GM18873 (cell line): ENCODE results near the gene SSR4.

Source experiments
- ATAC-seq: cut with Tn5 transposase; IDR thresholded peaks from one replicate; pipeline ENCODE4 v1.9.1; 2021; ENCODE audit warnings: mild to moderate bottlenecking, moderate library complexity, moderate number of reproducible peaks; ENCODE audit not compliant: unreplicated experiment, low FRiP score

The SSR4 gene

GRCh38 chrX:153828308-153828707 lies 33.8 kb downstream of the SSR4 start:
- no peak for ATAC-seq

- ATAC-seq = no peak
Measured at GRCh38 chrX:153828723-153829548, 34.5 kb downstream of the SSR4 start.

GRCh38 chrX:153829549-153829798 lies 35.0 kb downstream of the SSR4 start:
- ATAC-seq = no peak

GRCh38 chrX:153829799-153830639 lies 35.6 kb downstream of the SSR4 start, which contains the start of gene PDZD4:
Gene PDZD4 (minus strand): TSS chrX:153830544. CDS start chrX:153830298, 246 bp downstream.
- no peak for ATAC-seq

- no peak for ATAC-seq
Measured at GRCh38 chrX:153830640-153831428, 36.4 kb downstream of the SSR4 start.

- ATAC-seq = no peak
Measured at GRCh38 chrX:153831429-153832150, 37.1 kb downstream of the SSR4 start.

GRCh38 chrX:153832728-153833127 lies 38.3 kb downstream of the SSR4 start:
- ATAC-seq = no peak

- ATAC-seq = no peak
Measured at GRCh38 chrX:153836921-153837320, 42.5 kb downstream of the SSR4 start.

GRCh38 chrX:153844509-153845082 lies 50.1 kb downstream of the SSR4 start:
- no peak for ATAC-seq

- ATAC-seq = no peak
Measured at GRCh38 chrX:153845195-153845594, 50.7 kb downstream of the SSR4 start.

- ATAC-seq = no peak
Measured at GRCh38 chrX:153845842-153846241, 51.4 kb downstream of the SSR4 start.
